Activated naive CD8-positive, alpha-beta T cell treated with anti-CD3 and anti-CD28 coated beads for 36 hours (primary cell): ENCODE data around the gene ANKS4B. TPM values are rescaled to one million over a fixed set of nuclear protein-coding genes. Genes with fewer than 3 reads are reported as not detected.
"Not testable (repeated sequence)": the region's sequence is repeated elsewhere in the genome, so short reads cannot be mapped to it uniquely, and the experiment has no call there.

Experiments used
- DNase-seq: peaks from one replicate; pipeline ENCODE4 v3.0.0; 2021
- H3K27ac Mint-ChIP-seq: one replicate; pipeline ENCODE4 v1.8.0; 2022; ENCODE audit warnings: mild to moderate bottlenecking, moderate library complexity, mixed read lengths
- H3K27me3 Mint-ChIP-seq: one replicate; pipeline ENCODE4 v1.8.0; 2022; ENCODE audit warnings: mild to moderate bottlenecking, mixed read lengths
- H3K36me3 Mint-ChIP-seq: one replicate; pipeline ENCODE4 v1.8.0; 2021; ENCODE audit warnings: mild to moderate bottlenecking, mixed read lengths
- H3K4me1 Mint-ChIP-seq: one replicate; pipeline ENCODE4 v1.8.0; 2021; ENCODE audit warnings: mixed read lengths
- H3K4me3 Mint-ChIP-seq: one replicate; pipeline ENCODE4 v1.8.0; 2022; ENCODE audit warnings: mild to moderate bottlenecking, moderate library complexity, mixed read lengths
- H3K9me3 Mint-ChIP-seq: one replicate; pipeline ENCODE4 v1.8.0; 2022; ENCODE audit warnings: mixed read lengths
- total RNA-seq, 2 experiments: library from RNA; stranded (reverse); gene quantifications; one replicate each; pipeline ENCODE4 v1.2.3, GENCODE V29; 2021

Gene ANKS4B
- total RNA-seq, 2 experiments from 2014 or later: not detected

DNA sequence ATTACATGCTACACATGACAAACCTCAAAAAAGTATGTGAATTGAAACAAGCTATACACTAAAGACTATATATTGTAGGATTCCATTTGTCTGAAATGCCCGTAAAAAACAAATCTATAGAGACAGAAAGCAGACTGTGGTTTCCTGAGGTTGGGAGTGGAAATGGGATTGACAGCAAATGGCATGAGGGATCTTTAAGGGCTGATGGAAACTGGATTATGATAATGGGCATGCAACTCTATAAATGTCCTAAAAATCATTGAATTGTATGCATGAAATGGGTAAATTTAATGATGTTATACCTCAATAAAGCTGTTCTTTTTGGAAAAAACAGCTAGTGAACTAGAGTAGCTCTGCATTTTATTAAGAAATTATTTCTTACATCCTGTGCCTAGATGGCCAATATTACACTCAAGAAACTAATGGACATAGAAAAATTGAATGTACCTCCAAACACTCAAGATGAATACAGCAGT, 416 bp upstream of the ANKS4B start:
- Mint-ChIP-seq H3K36me3 (no peaks in the 10 kb centered on the region), H3K4me1 (no peaks in the 10 kb centered on the region), H3K4me3 (no peak overlapping the region), H3K27ac (no peak overlapping the region), H3K9me3 (no peaks in the 10 kb centered on the region), H3K27me3 (peaks cover 64% of the 10 kb centered on the region)
- no peak for DNase-seq

DNA sequence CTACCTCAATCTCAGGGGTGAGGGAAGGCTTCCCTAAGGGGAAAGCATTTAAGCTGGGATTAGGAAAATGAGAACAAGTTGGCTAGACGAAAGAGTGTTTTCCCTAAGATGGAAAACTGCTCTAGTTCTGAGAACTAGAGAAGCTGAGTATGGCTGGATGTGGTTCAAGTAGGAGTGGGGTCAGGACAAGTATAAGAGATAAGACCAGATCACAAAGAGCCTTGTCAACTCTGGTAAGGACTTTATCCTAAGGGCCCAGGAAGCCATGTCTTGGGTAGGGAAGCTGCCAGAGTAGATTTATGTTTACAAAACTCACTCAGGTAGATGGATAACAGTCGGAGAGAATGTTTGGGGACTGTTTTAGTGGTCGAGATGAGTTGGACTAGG, 1.7 kb downstream of the ANKS4B start:
- Mint-ChIP-seq H3K27me3 (peaks cover 45% of the 10 kb centered on the region), H3K4me1 (no peaks in the 10 kb centered on the region)

DNA sequence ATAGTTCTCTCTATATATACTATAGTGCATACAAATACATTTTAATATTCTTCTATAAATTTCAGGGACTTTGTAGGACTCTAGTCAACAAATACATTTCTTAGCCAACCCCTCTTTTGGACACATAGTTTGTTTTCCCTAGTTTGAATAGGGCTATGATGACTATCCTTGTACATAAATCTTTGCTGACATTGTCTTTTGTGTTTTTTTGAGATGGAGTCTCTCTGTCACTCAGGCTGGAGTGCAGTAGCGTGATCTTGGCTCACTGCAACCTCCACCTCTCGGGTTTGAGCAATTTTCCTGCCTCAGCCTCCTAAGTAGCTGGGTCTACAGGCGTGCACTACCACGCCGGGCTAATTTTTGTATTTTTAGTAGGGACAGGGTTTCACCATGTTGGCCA, 3.3 kb downstream of the ANKS4B start:
- Mint-ChIP-seq H3K9me3 (no peaks in the 10 kb centered on the region), H3K4me3 (no peak overlapping the region), H3K27me3 (peaks cover 31% of the 10 kb centered on the region), H3K27ac (no peak overlapping the region), H3K36me3 (no peaks in the 10 kb centered on the region), H3K4me1 (no peaks in the 10 kb centered on the region)
- no peak for DNase-seq

More for the DNA sequence above, 1.7 kb downstream of the ANKS4B start:
- Mint-ChIP-seq H3K4me3 (no peak overlapping the region), H3K27ac (no peak overlapping the region), H3K9me3 (no peaks in the 10 kb centered on the region), H3K36me3 (no peaks in the 10 kb centered on the region)
- no peak for DNase-seq

DNA sequence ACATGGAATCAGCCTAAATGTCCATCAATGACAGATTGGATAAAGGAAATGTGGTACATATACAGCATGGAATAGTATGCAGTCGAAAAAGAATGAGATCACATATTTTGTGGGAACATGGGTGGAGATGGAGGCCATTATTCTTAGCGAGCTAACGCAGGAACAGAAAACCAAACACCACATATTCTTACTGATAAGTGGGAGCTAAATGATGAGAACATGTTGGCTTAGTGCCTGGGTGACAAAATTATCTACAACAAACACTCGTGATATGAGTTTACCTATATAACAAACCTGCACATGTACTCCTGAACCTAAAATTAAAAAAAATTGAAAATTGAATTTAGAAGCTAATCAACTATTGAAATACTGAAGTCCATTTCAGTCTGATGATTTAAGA, 6.1 kb downstream of the ANKS4B start:
- Mint-ChIP-seq H3K9me3 (no peaks in the 10 kb centered on the region), H3K27ac (no peak overlapping the region), H3K36me3 (no peaks in the 10 kb centered on the region), H3K27me3 (peaks cover 10% of the 10 kb centered on the region), H3K4me3 (no peak overlapping the region), H3K4me1 (no peaks in the 10 kb centered on the region)
- DNase-seq: no peak

DNA sequence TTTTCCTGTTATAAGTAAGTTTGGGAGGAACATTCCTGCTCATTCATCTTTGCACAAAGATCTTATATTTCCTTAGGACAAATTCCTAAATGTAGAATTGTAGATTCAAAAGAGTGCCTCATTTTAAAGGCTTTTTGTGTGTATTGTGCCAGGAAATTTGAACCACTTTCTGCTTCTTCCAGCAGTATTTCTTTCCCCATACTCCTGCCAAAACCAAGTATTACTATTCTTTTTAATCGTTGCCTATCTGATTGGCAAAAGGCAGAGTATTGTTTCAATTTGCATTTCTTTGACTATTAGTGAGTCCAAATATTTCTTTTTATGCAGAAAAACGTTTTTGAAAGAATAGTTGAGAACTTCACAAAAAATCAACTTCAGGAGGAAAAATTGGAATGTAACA, 9.3 kb downstream of the ANKS4B start:
- Mint-ChIP-seq H3K4me1 (no peaks in the 10 kb centered on the region), H3K36me3 (no peaks in the 10 kb centered on the region), H3K27ac (no peak overlapping the region), H3K4me3 (no peak overlapping the region), H3K27me3 (peaks cover 4% of the 10 kb centered on the region), H3K9me3 (no peaks in the 10 kb centered on the region)
- DNase-seq: no peak

DNA sequence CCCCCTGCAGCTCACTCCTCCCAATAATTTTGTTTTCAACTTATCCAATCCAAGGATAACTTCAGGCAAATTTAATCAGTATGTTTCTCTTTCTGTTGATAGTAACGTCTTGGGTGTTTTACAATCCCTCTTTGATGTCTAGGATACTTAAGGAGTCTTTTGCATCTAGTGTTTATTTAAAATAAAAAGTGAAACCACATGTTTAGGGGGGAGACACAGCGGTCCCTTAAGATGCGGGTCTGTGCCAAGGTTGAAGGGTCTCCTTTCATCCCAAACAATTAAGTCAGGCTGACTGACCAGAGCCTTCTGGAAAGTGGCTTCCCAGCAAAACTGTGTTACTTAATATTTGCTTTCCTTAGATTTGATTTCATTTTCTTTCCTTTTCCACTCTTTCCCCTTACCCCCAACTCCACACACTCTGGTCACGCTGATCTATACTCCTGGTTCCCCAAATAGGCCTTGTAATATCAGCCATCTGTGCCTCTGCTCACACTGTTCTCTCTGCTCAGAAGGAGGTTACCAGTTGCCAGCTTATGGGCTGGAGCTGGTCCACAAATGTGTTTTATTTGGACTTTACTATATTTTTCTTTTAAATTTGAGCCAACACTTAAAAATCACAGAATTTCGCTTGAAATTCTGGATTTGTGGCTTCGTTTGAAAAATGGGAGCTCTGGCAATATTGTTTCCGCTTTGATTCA, 11.2 kb downstream of the ANKS4B start:
- Mint-ChIP-seq H3K27me3 (peaks cover 14% of the 10 kb centered on the region), H3K4me1 (no peaks in the 10 kb centered on the region), H3K36me3 (no peaks in the 10 kb centered on the region), H3K27ac (no peak overlapping the region), H3K4me3 (no peak overlapping the region), H3K9me3 (no peaks in the 10 kb centered on the region)
- no peak for DNase-seq

DNA sequence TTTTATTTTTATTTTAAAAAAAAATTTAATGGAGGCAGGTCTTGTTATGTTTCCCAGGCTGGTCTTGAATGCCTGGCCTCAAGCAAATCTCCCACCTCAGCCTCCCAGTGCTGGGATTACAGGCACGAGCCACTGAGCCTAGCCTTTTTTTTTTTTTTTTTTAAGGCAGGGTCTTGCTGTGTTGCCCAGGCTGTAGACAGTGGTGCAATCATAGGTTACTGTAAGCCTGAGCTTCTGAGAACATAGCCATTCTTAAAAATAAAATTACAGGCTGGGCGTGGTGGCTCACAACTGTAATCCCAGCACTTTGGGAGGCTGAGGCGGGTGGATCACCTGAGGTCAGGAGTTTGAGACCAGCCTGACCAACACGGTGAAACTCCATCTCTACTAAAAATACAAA, 14.7 kb downstream of the ANKS4B start:
- H3K36me3 Mint-ChIP-seq, H3K27ac Mint-ChIP-seq, H3K4me1 Mint-ChIP-seq: not testable (repeated sequence)

DNA sequence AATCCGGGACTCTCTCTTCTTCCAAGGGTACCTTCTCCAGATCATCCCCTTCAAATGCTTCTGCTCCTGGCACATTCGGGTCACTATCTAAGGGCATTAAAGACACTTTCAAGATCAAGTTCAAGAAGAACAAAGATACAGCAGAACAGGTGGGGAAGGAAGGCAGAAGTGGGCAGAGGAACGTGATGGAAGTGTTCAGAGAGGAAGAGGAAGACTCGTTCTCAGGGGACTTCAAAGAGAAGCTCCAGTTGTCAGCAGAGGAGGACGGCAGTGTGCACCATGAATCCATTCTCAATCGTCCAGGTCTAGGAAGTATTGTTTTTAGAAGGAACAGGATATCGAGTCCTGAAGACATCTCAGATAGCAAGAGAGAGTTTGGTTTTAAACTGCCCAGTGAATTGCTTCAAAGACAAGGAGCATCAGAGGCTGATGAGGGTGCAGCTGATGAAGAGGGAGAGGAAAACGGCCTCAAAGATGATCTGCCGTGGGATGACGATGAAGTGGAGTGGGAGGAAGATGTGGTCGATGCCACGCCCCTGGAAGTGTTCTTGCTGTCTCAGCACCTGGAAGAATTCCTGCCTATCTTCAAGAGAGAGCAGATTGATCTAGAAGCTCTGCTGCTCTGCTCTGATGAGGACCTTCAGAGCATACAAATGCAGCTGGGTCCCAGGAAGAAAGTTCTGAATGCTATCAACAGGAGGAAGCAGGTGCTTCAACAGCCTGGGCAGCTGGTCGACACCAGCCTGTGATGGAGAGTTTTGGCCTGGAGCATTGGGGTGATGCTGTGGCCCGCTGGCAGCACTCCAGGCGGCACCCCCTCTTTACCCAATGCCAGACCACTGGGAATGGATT, 16.8 kb downstream of the ANKS4B start:
- Mint-ChIP-seq H3K36me3 (no peaks in the 10 kb centered on the region), H3K27me3 (peaks cover 27% of the 10 kb centered on the region), H3K27ac (no peak overlapping the region), H3K4me1 (no peaks in the 10 kb centered on the region), H3K9me3 (no peaks in the 10 kb centered on the region), H3K4me3 (no peak overlapping the region)
- DNase-seq: no peak

More for the DNA sequence above, 14.7 kb downstream of the ANKS4B start:
- H3K4me3 Mint-ChIP-seq, DNase-seq, H3K9me3 Mint-ChIP-seq: not testable (repeated sequence)
- H3K27me3 Mint-ChIP-seq: peaks cover 31% of the 10 kb centered on the region

DNA sequence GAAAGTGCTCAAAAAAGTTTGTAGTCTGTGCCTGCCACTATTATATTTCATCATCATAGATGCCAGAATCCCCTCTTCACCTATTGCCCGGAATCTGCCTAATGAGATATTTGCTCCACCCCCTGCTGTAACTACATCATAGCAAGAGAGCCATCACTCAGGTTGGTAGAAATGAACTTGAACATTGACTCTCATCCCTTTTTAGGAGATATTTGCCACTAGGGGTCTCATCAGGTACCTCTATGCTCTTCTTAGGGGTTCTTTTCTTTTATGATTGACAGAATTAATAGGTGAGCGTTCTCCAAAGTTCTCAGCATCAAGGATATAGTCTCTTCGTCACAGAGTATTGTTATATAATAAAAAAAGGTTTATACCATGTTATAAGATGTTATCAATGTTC, 20.0 kb downstream of the ANKS4B start:
- Mint-ChIP-seq H3K4me3 (no peak overlapping the region), H3K9me3 (no peaks in the 10 kb centered on the region), H3K4me1 (no peaks in the 10 kb centered on the region), H3K27ac (no peak overlapping the region), H3K27me3 (peaks cover 35% of the 10 kb centered on the region), H3K36me3 (no peaks in the 10 kb centered on the region)
- DNase-seq: no peak

DNA sequence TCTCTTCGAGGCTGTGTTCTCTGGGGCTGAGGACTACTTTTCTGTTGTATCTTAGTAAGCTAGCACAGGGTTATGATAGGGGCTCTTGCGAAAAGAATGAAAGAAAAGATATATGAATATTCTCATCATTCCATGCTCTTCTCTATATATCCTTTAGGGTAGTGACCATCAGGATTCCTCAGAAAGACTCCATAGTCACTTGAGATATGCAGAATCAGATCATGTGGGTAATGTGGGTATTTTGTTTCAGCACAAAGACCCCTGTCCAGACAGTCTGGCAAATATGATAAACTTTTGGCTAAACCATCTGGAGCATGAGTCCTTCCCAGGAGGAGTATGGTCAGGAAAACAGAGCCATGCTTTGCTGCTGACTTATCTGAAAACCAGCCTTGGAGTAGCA, 23.1 kb downstream of the ANKS4B start:
- H3K4me3 Mint-ChIP-seq: no peak overlapping the region
- H3K4me1 Mint-ChIP-seq: no peaks in the 10 kb centered on the region
- H3K9me3 Mint-ChIP-seq: no peaks in the 10 kb centered on the region
- DNase-seq: no peak
- no peak overlapping the region for H3K27ac Mint-ChIP-seq
- H3K27me3 Mint-ChIP-seq: peaks cover 8% of the 10 kb centered on the region
- H3K36me3 Mint-ChIP-seq: no peaks in the 10 kb centered on the region

DNA sequence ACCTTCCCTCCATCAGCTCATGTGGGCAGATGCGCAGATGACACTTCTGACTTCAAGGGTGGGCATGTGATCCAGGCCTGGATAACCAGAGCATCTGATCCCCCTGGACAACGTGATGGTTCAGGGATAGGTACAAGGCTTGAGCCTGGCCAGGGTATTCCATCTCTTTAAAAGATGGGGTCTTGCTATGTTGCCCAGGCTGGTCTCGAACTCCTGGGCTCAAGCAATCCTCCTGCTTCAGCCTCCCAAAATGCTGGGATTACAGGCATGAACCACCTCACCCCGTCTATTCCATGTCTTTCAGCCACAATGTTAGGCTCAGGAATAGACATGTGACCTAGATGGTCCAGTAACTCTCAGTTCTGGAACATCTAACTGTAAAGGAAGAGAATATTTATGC, 23.8 kb downstream of the ANKS4B start:
- H3K4me1 Mint-ChIP-seq: no peaks in the 10 kb centered on the region
- H3K4me3 Mint-ChIP-seq: no peak overlapping the region
- peaks cover 8% of the 10 kb centered on the region for H3K27me3 Mint-ChIP-seq
- H3K27ac Mint-ChIP-seq: no peak overlapping the region
- no peaks in the 10 kb centered on the region for H3K9me3 Mint-ChIP-seq
- no peaks in the 10 kb centered on the region for H3K36me3 Mint-ChIP-seq
- no peak for DNase-seq

DNA sequence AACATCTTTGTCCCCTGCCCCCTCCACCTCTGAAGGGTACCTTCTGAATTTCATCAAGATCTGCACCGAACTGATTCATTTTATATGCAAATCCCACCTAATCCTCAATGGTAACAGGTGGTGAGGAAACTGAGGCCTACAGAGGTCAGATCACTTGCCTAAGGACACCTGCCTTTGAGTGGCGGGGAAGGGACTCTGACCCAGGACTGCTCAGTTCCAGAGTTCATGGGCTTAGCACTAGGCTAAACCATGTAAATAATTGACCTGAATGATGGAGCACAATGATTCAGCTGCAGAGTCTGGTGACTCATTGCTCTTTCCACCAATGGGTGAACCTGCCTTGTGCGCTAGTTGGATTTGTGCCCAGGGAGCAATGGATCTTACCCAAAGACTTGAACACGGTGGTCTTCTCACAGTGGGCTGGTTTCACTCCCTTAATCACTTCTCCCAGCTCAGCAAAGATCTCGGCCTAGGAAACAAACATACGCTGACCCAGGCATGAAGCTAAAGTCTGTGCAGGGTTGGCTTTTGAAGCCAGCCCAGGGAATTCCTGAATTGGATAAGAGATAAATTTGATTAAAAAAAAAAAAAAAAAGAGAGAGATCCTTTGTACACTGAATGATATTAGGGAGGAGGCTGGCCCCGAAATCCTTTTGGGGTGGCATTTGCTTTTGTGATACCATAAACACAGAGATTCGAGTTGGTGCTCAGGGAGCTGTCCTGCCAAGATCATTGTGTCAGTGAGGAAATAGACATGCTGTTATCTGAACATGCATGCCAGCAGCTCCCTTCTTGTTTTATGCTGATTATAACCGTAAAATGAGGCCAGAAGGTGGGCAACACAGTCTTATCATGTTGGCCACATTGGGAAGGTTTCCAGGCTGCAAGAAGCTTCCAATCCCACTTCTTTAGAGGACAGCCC, 27.6 kb downstream of the ANKS4B start:
- no peaks in the 10 kb centered on the region for H3K9me3 Mint-ChIP-seq
- H3K4me3 Mint-ChIP-seq: no peak overlapping the region
- no peaks in the 10 kb centered on the region for H3K4me1 Mint-ChIP-seq
- no peak for DNase-seq
- no peak overlapping the region for H3K27ac Mint-ChIP-seq
- no peaks in the 10 kb centered on the region for H3K36me3 Mint-ChIP-seq
- peaks cover 8% of the 10 kb centered on the region for H3K27me3 Mint-ChIP-seq

DNA sequence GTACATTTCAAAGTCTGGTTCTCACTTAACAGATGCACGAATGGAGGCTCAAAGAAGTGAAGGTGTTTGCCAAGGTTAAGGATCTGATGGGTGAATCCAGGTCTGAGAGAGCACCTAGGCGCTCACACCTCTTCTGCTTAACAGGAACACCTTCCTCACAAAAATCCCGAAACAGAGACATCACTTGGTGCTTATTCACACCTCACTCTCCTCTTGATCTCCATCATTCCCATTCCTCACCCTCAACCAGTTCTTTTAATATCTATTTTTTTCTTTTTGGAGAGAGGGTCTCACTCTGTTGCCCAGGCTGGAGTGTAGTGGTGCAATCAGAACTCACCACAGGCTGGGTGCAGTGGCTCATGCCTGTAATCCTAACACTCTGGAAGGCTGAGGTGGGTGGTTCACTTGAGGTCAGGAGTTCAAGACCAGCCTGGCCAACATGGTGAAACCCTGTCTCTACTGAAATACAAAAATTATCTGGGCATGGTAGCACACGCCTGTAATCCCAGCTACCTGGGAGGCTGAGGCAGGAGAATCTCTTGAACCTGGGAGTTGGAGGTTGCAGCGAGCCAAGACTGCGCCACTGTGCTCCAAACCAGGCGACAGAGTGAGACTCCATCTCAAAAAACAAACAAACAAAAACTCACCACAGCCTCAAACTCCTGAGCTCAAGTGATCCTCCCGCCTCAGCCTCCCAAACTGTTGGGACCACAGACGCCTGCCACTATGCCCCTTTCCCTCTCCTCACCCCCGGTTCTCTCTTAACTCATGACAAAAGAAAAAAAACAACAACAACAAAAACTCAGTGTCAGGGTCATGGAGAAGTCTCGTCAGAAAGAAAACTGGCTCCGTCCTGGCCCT, 29.5 kb downstream of the ANKS4B start:
- Mint-ChIP-seq H3K4me3 (no peak overlapping the region), H3K36me3 (no peaks in the 10 kb centered on the region), H3K27ac (no peak overlapping the region), H3K27me3 (no peaks in the 10 kb centered on the region), H3K9me3 (no peaks in the 10 kb centered on the region), H3K4me1 (no peaks in the 10 kb centered on the region)
- no peak for DNase-seq
